ENCODE data around the gene BCAR1.
"Not testable (repeated sequence)": the region's sequence is repeated elsewhere in the genome, so short reads cannot be mapped to it uniquely, and the experiment has no call there.

BCAR1 gene

GRCh38 chr16:75218256-75219076 is 33.0 kb downstream of the BCAR1 start, which contains the start of gene CTRB1:
CTRB1 (plus strand) TSS chr16:75218988; CDS start chr16:75219008, 20 bp downstream.
- Histone ChIP-seq H3K27ac (ENCODE audit: low read depth, low read length) (no peak within 1 kb of the TSS), H3K4me1 (ENCODE audit: control insufficient read depth, insufficient read depth, low read length) (no peaks in the 10 kb centered on the region), H3K9ac (ENCODE audit: low read depth, low read length) (no peak within 1 kb of the TSS), H3K9me3 (ENCODE audit: control insufficient read depth, insufficient read depth, low read length) (no peaks in the 10 kb centered on the region), H3K36me3 (ENCODE audit: control insufficient read depth, insufficient read depth, low read length) (no peaks in the 10 kb centered on the region), H3K4me3 (ENCODE audit: low read depth, low read length) (no peak within 1 kb of the TSS), H3K27me3 (ENCODE audit: control insufficient read depth, insufficient read depth, low read length) (no peaks in the 10 kb centered on the region)

DNA sequence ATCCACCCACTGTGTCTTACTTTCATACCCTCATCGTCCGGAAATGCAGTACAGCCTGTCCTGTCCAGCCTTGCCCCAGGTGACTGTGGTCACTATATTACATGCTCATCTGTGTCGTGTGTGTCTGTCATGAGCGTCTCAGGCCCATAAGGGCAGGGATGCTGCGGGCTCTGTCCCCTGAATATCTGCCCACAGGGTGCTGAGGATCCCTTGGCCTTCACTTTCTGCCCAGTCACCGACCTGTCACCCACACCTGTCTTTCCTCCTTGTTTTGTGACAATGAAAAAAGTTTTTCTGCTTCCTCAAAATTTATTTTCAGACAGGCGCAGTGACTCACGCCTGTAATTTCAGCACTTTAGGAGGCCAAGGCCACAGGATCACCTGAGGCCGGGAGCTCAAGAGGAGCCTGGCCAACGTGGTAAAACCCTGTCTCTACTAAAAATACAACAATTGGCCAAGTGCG is 34.0 kb downstream of the BCAR1 start:
- Histone ChIP-seq H3K4me3 (ENCODE audit: low read depth, low read length) (no peak overlapping the region), H3K27me3 (ENCODE audit: control insufficient read depth, insufficient read depth, low read length) (no peaks in the 10 kb centered on the region), H3K9me3 (ENCODE audit: control insufficient read depth, insufficient read depth, low read length) (no peaks in the 10 kb centered on the region), H3K4me1 (ENCODE audit: control insufficient read depth, insufficient read depth, low read length) (no peaks in the 10 kb centered on the region), H3K9ac (ENCODE audit: low read depth, low read length) (no peak overlapping the region), H3K36me3 (ENCODE audit: control insufficient read depth, insufficient read depth, low read length) (no peaks in the 10 kb centered on the region), H3K27ac (ENCODE audit: low read depth, low read length) (no peak overlapping the region)

- Histone ChIP-seq H3K9me3 (ENCODE audit: control insufficient read depth, insufficient read depth, low read length) (no peaks in the 10 kb centered on the region), H3K4me1 (ENCODE audit: control insufficient read depth, insufficient read depth, low read length) (no peaks in the 10 kb centered on the region)
Measured at GRCh38 chr16:75216576-75216975, 34.8 kb downstream of the BCAR1 start.

DNA sequence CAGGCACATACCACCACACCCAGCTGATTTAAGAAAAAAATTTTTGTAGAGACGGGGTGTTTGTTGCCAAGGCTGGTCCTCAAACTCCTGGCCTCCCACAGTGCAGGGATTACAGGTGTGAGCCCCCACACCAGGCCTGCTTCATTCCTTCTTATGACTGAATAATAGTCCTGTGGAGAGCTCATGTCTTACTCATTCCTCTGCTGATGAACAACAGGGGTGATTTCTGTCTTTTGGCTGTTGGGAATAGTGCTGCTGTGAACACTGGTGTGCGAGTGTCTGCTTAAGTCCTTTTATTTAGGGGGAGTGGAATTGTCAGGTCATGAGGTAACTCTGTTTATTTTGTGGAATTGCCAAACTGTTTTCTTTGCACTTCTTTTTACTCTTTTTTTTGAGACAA is 35.3 kb downstream of the BCAR1 start:
- Histone ChIP-seq H3K9ac (ENCODE audit: low read depth, low read length) (no peak overlapping the region), H3K9me3 (ENCODE audit: control insufficient read depth, insufficient read depth, low read length) (no peaks in the 10 kb centered on the region), H3K4me3 (ENCODE audit: low read depth, low read length) (no peak overlapping the region), H3K36me3 (ENCODE audit: control insufficient read depth, insufficient read depth, low read length) (no peaks in the 10 kb centered on the region), H3K27me3 (ENCODE audit: control insufficient read depth, insufficient read depth, low read length) (no peaks in the 10 kb centered on the region), H3K27ac (ENCODE audit: low read depth, low read length) (no peak overlapping the region), H3K4me1 (ENCODE audit: control insufficient read depth, insufficient read depth, low read length) (no peaks in the 10 kb centered on the region)

More at GRCh38 chr16:75216576-75216975, 34.8 kb downstream of the BCAR1 start:
- Histone ChIP-seq H3K27me3 (ENCODE audit: control insufficient read depth, insufficient read depth, low read length) (no peaks in the 10 kb centered on the region), H3K9ac (ENCODE audit: low read depth, low read length) (no peak overlapping the region), H3K4me3 (ENCODE audit: low read depth, low read length) (no peak overlapping the region), H3K36me3 (ENCODE audit: control insufficient read depth, insufficient read depth, low read length) (no peaks in the 10 kb centered on the region), H3K27ac (ENCODE audit: low read depth, low read length) (no peak overlapping the region)

- not testable (repeated sequence) for H3K9ac ChIP-seq (ENCODE audit: low read depth, low read length); H3K36me3 ChIP-seq (ENCODE audit: control insufficient read depth, insufficient read depth, low read length); H3K4me1 ChIP-seq (ENCODE audit: control insufficient read depth, insufficient read depth, low read length); H3K27me3 ChIP-seq (ENCODE audit: control insufficient read depth, insufficient read depth, low read length); H3K9me3 ChIP-seq (ENCODE audit: control insufficient read depth, insufficient read depth, low read length); H3K4me3 ChIP-seq (ENCODE audit: low read depth, low read length); H3K27ac ChIP-seq (ENCODE audit: low read depth, low read length)
Measured at GRCh38 chr16:75211286-75211685, 40.1 kb downstream of the BCAR1 start.

- Histone ChIP-seq H3K9me3 (ENCODE audit: control insufficient read depth, insufficient read depth, low read length) (no peaks in the 10 kb centered on the region), H3K27me3 (ENCODE audit: control insufficient read depth, insufficient read depth, low read length) (no peaks in the 10 kb centered on the region), H3K4me1 (ENCODE audit: control insufficient read depth, insufficient read depth, low read length) (no peaks in the 10 kb centered on the region), H3K36me3 (ENCODE audit: control insufficient read depth, insufficient read depth, low read length) (no peaks in the 10 kb centered on the region), H3K9ac (ENCODE audit: low read depth, low read length) (no peak overlapping the region), H3K27ac (ENCODE audit: low read depth, low read length) (no peak overlapping the region), H3K4me3 (ENCODE audit: low read depth, low read length) (no peak overlapping the region)
Measured at GRCh38 chr16:75209944-75210343, 41.5 kb downstream of the BCAR1 start.

- not testable (repeated sequence) for H3K9me3 ChIP-seq (ENCODE audit: control insufficient read depth, insufficient read depth, low read length); H3K4me1 ChIP-seq (ENCODE audit: control insufficient read depth, insufficient read depth, low read length); H3K9ac ChIP-seq (ENCODE audit: low read depth, low read length); H3K36me3 ChIP-seq (ENCODE audit: control insufficient read depth, insufficient read depth, low read length); H3K27me3 ChIP-seq (ENCODE audit: control insufficient read depth, insufficient read depth, low read length); H3K4me3 ChIP-seq (ENCODE audit: low read depth, low read length); H3K27ac ChIP-seq (ENCODE audit: low read depth, low read length)
Measured at GRCh38 chr16:75209514-75209913, 41.9 kb downstream of the BCAR1 start.

DNA sequence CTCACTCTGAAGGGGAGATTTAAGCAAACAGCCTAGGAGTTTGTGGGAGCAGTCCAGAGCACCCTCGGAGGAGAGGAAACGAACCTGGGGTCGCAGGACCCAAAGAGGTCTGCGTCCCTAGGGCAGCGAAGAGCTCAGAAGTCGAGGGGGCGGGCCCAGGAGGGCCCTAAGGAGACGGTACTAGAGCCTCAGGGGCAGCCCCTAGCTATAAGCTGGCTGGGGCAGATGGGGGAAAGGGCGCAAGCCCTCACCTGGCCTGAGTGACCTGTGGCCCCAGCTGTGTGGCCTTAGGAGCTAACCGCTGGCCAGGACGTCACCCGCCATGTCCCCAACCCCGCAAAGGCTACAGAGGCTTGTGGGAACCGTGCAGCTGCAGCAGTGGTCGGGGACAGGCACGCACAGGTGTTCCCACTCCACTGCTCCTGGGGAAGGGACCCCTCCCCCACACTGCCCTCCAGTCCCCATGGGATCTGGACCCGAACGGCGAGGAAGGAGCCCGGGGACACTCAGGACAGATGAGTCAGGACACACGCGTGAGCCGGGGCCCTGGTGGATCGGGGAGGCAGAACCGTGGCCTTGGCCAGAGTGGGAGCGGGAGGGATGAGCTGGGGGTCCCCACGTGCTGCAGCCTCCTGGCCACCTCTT is 42.4 kb downstream of the BCAR1 start:
- no peak overlapping the region for H3K9ac ChIP-seq (ENCODE audit: low read depth, low read length)
- no peak overlapping the region for H3K4me3 ChIP-seq (ENCODE audit: low read depth, low read length)
- no peaks in the 10 kb centered on the region for H3K4me1 ChIP-seq (ENCODE audit: control insufficient read depth, insufficient read depth, low read length)
- no peaks in the 10 kb centered on the region for H3K36me3 ChIP-seq (ENCODE audit: control insufficient read depth, insufficient read depth, low read length)
- H3K9me3 ChIP-seq (ENCODE audit: control insufficient read depth, insufficient read depth, low read length) = no peaks in the 10 kb centered on the region
- H3K27ac ChIP-seq (ENCODE audit: low read depth, low read length) = no peak overlapping the region
- no peaks in the 10 kb centered on the region for H3K27me3 ChIP-seq (ENCODE audit: control insufficient read depth, insufficient read depth, low read length)

DNA sequence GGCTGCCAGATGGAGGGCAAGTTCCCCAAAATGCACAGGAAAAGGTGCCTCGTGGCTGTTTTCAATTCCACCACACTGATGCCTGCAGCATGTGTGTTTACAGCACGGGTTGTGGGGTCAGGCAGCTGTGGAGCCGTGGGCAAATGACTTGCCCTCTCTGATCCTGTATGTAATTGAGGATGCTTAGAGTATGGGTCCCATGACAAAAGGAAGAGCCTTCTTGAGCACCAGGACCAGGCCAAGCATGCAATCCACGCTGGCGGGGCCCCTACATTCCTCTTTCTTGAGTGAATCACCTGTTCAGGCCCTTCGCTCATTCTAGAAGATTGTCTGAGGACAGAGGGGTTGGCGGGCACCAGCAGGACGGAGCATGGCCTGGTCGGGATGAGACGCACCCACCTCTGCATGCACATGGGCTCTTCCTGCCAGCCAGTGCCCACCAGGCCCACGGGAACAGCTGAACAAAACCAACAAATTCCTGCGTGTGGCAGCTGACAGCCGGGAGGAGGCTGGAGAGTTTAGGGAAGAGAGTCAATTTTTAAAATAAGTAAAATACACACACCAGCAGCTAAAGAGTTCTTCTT is 43.1 kb downstream of the BCAR1 start:
- H3K27ac ChIP-seq (ENCODE audit: low read depth, low read length) = no peak overlapping the region

DNA sequence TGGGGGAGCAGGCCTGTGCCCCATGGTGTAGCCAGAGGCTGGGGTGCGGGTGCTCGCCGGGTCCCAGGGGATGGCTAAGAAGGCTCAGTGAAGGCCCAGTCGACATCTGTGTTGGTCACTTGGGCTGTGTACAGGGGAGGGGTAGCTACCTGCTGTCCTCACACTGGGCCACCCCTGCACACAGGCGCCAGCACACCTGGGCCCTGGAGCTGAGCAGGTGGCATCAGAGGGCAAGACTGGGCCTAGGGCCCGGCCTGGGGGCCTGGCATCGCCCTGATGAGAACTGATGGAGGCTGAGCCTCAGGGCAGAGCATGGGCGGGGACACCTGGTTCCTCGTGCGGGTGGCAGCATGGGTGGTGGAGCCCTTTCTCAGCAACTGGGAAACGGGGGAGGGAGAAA is 43.6 kb downstream of the BCAR1 start:
- Histone ChIP-seq H3K27ac (ENCODE audit: low read depth, low read length) (no peak overlapping the region), H3K9ac (ENCODE audit: low read depth, low read length) (no peak overlapping the region)

More for the DNA sequence above, 43.1 kb downstream of the BCAR1 start:
- Histone ChIP-seq H3K4me3 (ENCODE audit: low read depth, low read length) (no peak overlapping the region), H3K4me1 (ENCODE audit: control insufficient read depth, insufficient read depth, low read length) (no peaks in the 10 kb centered on the region), H3K36me3 (ENCODE audit: control insufficient read depth, insufficient read depth, low read length) (no peaks in the 10 kb centered on the region), H3K9ac (ENCODE audit: low read depth, low read length) (no peak overlapping the region), H3K9me3 (ENCODE audit: control insufficient read depth, insufficient read depth, low read length) (no peaks in the 10 kb centered on the region), H3K27me3 (ENCODE audit: control insufficient read depth, insufficient read depth, low read length) (no peaks in the 10 kb centered on the region)

More for the DNA sequence above, 43.6 kb downstream of the BCAR1 start:
- Histone ChIP-seq H3K36me3 (ENCODE audit: control insufficient read depth, insufficient read depth, low read length) (no peaks in the 10 kb centered on the region), H3K27me3 (ENCODE audit: control insufficient read depth, insufficient read depth, low read length) (no peaks in the 10 kb centered on the region), H3K9me3 (ENCODE audit: control insufficient read depth, insufficient read depth, low read length) (no peaks in the 10 kb centered on the region), H3K4me3 (ENCODE audit: low read depth, low read length) (no peak overlapping the region), H3K4me1 (ENCODE audit: control insufficient read depth, insufficient read depth, low read length) (no peaks in the 10 kb centered on the region)
